ENCODE results near the gene RFX6. TPM values are rescaled to one million over a fixed set of nuclear protein-coding genes. Genes with fewer than 3 reads are reported as not detected.

The RFX6 gene
- polyA plus RNA-seq, 1 experiment: not detected

DNA sequence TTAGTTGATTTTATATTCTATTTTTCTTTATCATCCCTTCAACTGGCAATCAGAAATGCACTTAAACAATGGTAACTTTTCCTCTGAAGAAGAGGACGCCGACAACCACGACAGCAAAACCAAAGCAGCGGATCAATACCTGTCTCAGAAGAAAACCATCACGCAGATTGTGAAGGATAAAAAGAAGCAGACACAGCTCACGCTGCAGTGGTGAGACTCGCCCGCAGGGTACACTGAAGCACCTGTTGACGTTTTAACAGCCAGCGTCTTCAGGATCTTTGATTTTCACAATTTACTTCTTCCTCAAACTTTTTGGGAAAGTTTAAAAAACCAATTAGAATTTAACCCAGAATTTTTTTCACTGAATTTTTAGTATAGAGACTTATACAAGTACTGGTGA, 701 bp downstream of the RFX6 start:
- DNase-seq (ENCODE audit: low read depth, low spot score): no peak
- H3K9me3 ChIP-seq (ENCODE audit: control insufficient read depth, insufficient read depth, low read length): no peaks in the 10 kb centered on the region; the same call in 1 of the 2 replicates
- ChIA-PET CTCF (no interaction called here), POLR2A (interaction anchor here (0.6 kb wide), 1 partner anchor 74 kb away, joined by 3 read pairs; no protein-coding TSS in a partner anchor)
- peaks cover 14% of the 10 kb centered on the region for H3K27me3 ChIP-seq (ENCODE audit: control insufficient read depth, insufficient read depth, low read length)
- H3K4me3 ChIP-seq (ENCODE audit: low read depth, low read length): no peak overlapping the region
- no peak overlapping the region for H3K27ac ChIP-seq (ENCODE audit: low read depth, low read length)
- TF ChIP-seq, protein P1, sequence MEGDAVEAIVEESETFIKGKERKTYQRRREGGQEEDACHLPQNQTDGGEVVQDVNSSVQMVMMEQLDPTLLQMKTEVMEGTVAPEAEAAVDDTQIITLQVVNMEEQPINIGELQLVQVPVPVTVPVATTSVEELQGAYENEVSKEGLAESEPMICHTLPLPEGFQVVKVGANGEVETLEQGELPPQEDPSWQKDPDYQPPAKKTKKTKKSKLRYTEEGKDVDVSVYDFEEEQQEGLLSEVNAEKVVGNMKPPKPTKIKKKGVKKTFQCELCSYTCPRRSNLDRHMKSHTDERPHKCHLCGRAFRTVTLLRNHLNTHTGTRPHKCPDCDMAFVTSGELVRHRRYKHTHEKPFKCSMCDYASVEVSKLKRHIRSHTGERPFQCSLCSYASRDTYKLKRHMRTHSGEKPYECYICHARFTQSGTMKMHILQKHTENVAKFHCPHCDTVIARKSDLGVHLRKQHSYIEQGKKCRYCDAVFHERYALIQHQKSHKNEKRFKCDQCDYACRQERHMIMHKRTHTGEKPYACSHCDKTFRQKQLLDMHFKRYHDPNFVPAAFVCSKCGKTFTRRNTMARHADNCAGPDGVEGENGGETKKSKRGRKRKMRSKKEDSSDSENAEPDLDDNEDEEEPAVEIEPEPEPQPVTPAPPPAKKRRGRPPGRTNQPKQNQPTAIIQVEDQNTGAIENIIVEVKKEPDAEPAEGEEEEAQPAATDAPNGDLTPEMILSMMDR (IDR thresholded peaks at IDR 0.05; ENCODE audit: low read depth, low read length): no peak

- Histone ChIP-seq H3K9me3 (ENCODE audit: control insufficient read depth, insufficient read depth, low read length) (no peaks in the 10 kb centered on the region; the same call in 1 of the 2 replicates), H3K4me3 (ENCODE audit: low read depth, low read length) (no peak overlapping the region), H3K27ac (ENCODE audit: low read depth, low read length) (no peak overlapping the region), H3K27me3 (ENCODE audit: control insufficient read depth, insufficient read depth, low read length) (peaks cover 7% of the 10 kb centered on the region)
- no peak for DNase-seq (ENCODE audit: low read depth, low spot score)
- CTCF ChIA-PET: interaction anchor here (0.9 kb wide), 1 partner anchor 88 kb away, joined by 3 read pairs; no protein-coding TSS in a partner anchor
- POLR2A ChIA-PET: no interaction called here
- TF ChIP-seq, protein P1 (IDR thresholded peaks at IDR 0.05; ENCODE audit: low read depth, low read length): peak; percentile 4; the same call in 1 of the 2 replicates
These were observed 4.2 kb downstream of the RFX6 start for GRCh38 chr6:116881236-116881635.

DNA sequence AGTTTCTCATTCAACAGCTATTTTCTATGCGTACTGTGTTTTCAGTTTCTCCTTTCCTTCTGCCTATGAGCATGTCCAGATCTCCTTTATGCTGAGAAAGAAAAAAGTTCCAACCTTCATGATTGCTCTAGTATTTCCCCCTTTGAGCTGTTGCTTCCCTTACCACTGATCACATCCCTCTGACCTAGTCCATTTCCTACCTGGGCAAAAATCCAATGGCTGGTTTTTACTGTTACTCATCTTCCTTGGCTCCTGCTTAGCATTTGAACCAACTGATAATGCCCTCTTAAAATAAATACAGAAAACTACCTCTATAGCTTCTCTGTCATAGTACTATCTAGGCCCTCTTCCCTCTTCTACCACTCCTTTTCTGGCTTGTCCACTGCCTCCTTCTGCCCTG, 6.0 kb downstream of the RFX6 start:
- TF ChIP-seq, protein P1 (IDR thresholded peaks at IDR 0.05; ENCODE audit: low read depth, low read length): no peak
- no peak overlapping the region for H3K27ac ChIP-seq (ENCODE audit: low read depth, low read length)
- H3K4me3 ChIP-seq (ENCODE audit: low read depth, low read length): no peak overlapping the region
- ChIA-PET POLR2A (no interaction called here), CTCF (no interaction called here)
- H3K9me3 ChIP-seq (ENCODE audit: control insufficient read depth, insufficient read depth, low read length): no peaks in the 10 kb centered on the region
- H3K27me3 ChIP-seq (ENCODE audit: control insufficient read depth, insufficient read depth, low read length): no peaks in the 10 kb centered on the region
- no peak for DNase-seq (ENCODE audit: low read depth, low spot score)

DNA sequence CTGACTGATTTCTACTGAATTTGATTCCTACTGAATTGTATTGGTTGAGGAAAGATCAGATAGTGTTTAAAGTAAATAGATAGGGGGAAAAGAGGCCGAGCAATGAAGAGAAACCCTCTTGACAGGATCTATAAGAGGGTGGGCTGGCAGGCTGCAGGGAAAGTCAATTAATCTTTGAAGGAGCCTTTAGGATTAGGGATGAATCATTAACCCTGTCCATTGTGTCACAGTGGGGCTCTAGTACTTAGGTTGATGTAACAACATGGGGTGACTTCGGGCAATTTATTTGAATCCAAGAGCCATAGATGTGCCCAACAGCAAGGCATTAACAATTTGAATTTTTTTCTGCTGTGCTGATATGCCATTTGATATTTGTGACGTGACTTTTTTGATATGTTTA, 7.5 kb downstream of the RFX6 start:
- no peaks in the 10 kb centered on the region for H3K9me3 ChIP-seq (ENCODE audit: control insufficient read depth, insufficient read depth, low read length)
- no peak overlapping the region for H3K27ac ChIP-seq (ENCODE audit: low read depth, low read length)
- TF ChIP-seq, protein P1 (IDR thresholded peaks at IDR 0.05; ENCODE audit: low read depth, low read length): no peak
- no peaks in the 10 kb centered on the region for H3K27me3 ChIP-seq (ENCODE audit: control insufficient read depth, insufficient read depth, low read length)
- ChIA-PET POLR2A (no interaction called here), CTCF (no interaction called here)
- no peak for DNase-seq (ENCODE audit: low read depth, low spot score)
- no peak overlapping the region for H3K4me3 ChIP-seq (ENCODE audit: low read depth, low read length)

GRCh38 chr6:116887168-116887567, 10.1 kb downstream of the RFX6 start:
- CTCF ChIA-PET: no interaction called here
- Histone ChIP-seq H3K9me3 (ENCODE audit: control insufficient read depth, insufficient read depth, low read length) (no peaks in the 10 kb centered on the region), H3K4me3 (ENCODE audit: low read depth, low read length) (no peak overlapping the region), H3K27me3 (ENCODE audit: control insufficient read depth, insufficient read depth, low read length) (no peaks in the 10 kb centered on the region), H3K27ac (ENCODE audit: low read depth, low read length) (no peak overlapping the region)
- TF ChIP-seq, protein P1 (IDR thresholded peaks at IDR 0.05; ENCODE audit: low read depth, low read length): no peak
- POLR2A ChIA-PET: no interaction called here
- no peak for DNase-seq (ENCODE audit: low read depth, low spot score)
